Measurements from ENCODE around the gene NR2C2AP.

Gene NR2C2AP

DNA sequence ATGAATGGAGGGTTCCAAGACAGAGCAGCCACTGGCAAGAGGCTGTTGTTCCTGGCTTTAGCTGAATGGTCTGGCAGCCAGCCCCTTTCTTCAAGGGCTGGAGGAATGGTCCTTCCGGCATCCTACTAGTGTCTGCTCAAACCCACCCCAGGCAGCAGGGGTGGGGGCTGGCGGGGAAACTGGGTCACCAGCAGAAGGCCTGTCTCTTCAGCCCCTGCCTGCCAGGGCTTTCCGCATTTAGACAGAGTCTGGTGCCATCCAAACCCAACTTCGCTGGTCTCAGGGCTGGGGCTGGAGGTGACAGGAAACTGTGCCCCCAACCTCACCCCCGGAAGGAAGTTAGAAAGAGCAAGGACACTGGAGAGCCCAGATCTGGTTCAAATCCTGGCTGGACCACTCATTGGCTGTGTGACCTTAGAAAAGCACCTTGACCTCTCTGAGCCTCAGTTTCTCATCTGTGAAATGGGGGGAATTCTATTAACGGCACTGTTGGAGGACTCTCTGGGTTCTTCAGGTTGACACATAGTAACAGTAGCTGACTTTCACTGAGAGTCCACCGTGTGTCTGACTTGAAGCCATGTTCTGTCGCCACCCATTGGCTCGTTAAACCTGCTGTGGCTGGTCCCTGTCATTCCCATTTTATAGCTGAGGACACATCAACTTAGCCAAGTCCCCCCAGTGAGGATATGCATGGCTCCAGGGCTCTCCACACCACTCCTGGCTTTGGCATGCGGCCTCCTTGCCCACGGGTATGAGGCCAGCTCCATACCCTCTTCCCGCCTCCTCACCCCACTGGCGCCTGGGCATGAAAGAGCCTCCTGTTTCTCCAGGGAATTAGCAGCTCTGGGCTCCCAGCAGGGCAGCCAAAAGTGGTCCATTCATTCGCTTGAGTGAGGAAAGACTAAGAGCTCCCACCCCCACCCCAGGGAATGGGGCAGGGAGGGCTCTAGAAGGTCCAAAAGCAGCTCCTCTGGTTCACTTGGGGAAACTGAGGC is 2.5 kb upstream of the NR2C2AP start:
- Mint-ChIP-seq H3K4me1 (peaks cover 13% of the 10 kb centered on the region), H3K4me3 (peak overlapping the region in 2 of 3 experiments; percentile 53 to 64), H3K27ac (no peak overlapping the region), H3K9me3 (no peaks in the 10 kb centered on the region), H3K36me3 (ENCODE audit: low read depth) (no peaks in the 10 kb centered on the region), H3K27me3 (ENCODE audit: low read depth) (peaks cover 50% of the 10 kb centered on the region)
- TF ChIP-seq, protein P1, sequence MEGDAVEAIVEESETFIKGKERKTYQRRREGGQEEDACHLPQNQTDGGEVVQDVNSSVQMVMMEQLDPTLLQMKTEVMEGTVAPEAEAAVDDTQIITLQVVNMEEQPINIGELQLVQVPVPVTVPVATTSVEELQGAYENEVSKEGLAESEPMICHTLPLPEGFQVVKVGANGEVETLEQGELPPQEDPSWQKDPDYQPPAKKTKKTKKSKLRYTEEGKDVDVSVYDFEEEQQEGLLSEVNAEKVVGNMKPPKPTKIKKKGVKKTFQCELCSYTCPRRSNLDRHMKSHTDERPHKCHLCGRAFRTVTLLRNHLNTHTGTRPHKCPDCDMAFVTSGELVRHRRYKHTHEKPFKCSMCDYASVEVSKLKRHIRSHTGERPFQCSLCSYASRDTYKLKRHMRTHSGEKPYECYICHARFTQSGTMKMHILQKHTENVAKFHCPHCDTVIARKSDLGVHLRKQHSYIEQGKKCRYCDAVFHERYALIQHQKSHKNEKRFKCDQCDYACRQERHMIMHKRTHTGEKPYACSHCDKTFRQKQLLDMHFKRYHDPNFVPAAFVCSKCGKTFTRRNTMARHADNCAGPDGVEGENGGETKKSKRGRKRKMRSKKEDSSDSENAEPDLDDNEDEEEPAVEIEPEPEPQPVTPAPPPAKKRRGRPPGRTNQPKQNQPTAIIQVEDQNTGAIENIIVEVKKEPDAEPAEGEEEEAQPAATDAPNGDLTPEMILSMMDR (IDR thresholded peaks at IDR 0.05; ENCODE audit: unreplicated experiment in 3 of 3): no peak

- Mint-ChIP-seq H3K4me3 (peak overlapping the region; percentile 75 to 90 (median 81)), H3K27ac (peak overlapping the region in 1 of 3 experiments; percentile 44), H3K4me1 (peaks cover 13% of the 10 kb centered on the region), H3K27me3 (ENCODE audit: low read depth) (peaks cover 35% of the 10 kb centered on the region), H3K9me3 (no peaks in the 10 kb centered on the region), H3K36me3 (ENCODE audit: low read depth) (peaks cover 8% of the 10 kb centered on the region)
- TF ChIP-seq, protein P1 (IDR thresholded peaks at IDR 0.05; ENCODE audit: unreplicated experiment in 3 of 3): no peak
These were observed 967 bp upstream of the NR2C2AP start for GRCh38 chr19:19204181-19204580.

DNA sequence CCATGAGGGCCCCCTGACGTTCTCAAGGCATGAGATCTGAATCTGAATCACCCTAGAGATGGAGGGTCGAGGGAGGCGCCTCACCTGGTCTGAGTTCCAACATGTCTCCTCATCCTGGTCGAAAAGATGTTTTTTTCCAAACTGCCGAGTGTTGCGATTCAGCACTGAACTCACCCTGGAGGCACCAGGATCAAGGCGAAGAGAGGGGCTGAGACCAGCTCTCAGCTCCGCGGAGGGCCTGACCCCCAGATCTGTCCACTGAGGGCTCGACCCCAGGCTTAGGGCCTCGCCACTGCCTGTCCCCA is 555 bp downstream of the NR2C2AP start:
- peak overlapping the region in 1 of 3 experiments; percentile 75 for H3K27ac Mint-ChIP-seq
- peaks cover 23% of the 10 kb centered on the region for H3K27me3 Mint-ChIP-seq (ENCODE audit: low read depth)
- TF ChIP-seq, protein P1 (IDR thresholded peaks at IDR 0.05; ENCODE audit: unreplicated experiment in 3 of 3): no peak
- H3K4me1 Mint-ChIP-seq: peaks cover 13% of the 10 kb centered on the region
- H3K9me3 Mint-ChIP-seq: no peaks in the 10 kb centered on the region
- peak overlapping the region; percentile 90 to 93 (median 91) for H3K4me3 Mint-ChIP-seq
- peaks cover 20% of the 10 kb centered on the region for H3K36me3 Mint-ChIP-seq (ENCODE audit: low read depth)

GRCh38 chr19:19201697-19202630 is 1.2 kb downstream of the NR2C2AP start:
- H3K4me3 Mint-ChIP-seq: peak overlapping the region; percentile 90 to 93 (median 91)
- H3K27me3 Mint-ChIP-seq (ENCODE audit: low read depth): peaks cover 16% of the 10 kb centered on the region
- H3K27ac Mint-ChIP-seq: peak overlapping the region in 1 of 3 experiments; percentile 75
- H3K36me3 Mint-ChIP-seq (ENCODE audit: low read depth): peaks cover 26% of the 10 kb centered on the region
- TF ChIP-seq, protein P1 (IDR thresholded peaks at IDR 0.05; ENCODE audit: unreplicated experiment in 3 of 3): no peak
- H3K4me1 Mint-ChIP-seq: peaks cover 13% of the 10 kb centered on the region
- H3K9me3 Mint-ChIP-seq: no peaks in the 10 kb centered on the region

- H3K4me1 Mint-ChIP-seq: peaks cover 22% of the 10 kb centered on the region
- H3K27me3 Mint-ChIP-seq (ENCODE audit: low read depth): no peaks in the 10 kb centered on the region
- peak overlapping the region in 2 of 3 experiments; percentile 70 to 79 for H3K27ac Mint-ChIP-seq
- H3K9me3 Mint-ChIP-seq: no peaks in the 10 kb centered on the region
- TF ChIP-seq, protein P1 (IDR thresholded peaks at IDR 0.05; ENCODE audit: unreplicated experiment in 3 of 3): no peak
- peak overlapping the region; percentile 97 to 100 (median 99) for H3K4me3 Mint-ChIP-seq
- peaks cover 25% of the 10 kb centered on the region for H3K36me3 Mint-ChIP-seq (ENCODE audit: low read depth)
These were observed 9.3 kb downstream of the NR2C2AP start for GRCh38 chr19:19193926-19194325.

Measured in nephron (organoid).